Epithelial cell of proximal tubule (primary cell): Measurements from ENCODE around the gene KLHL10. TPM values are rescaled to one million over a fixed set of nuclear protein-coding genes. Genes with fewer than 3 reads are reported as not detected.

Experiments used
- DNase-seq: peaks from one replicate; pipeline ENCODE4 v3.0.0-alpha.2; 2011; ENCODE audit warnings: low read depth
- H3K4me3 ChIP-seq: 2 replicates; pipeline ENCODE4 v1.5.1; 2011; ENCODE audit warnings: low read depth, mild to moderate bottlenecking, low read length
- CTCF ChIP-seq: conservative IDR thresholded peaks from 2 replicates; pipeline ENCODE4 v1.5.1; 2012; ENCODE audit warnings: low read depth, mild to moderate bottlenecking, low read length
- total RNA-seq: library from RNA; depleted of rRNA; stranded (reverse); fragments of >200 nt; gene quantifications from 2 replicates; pipeline ENCODE4 v1.2.3, GENCODE V29; 2015

The KLHL10 gene
- total RNA-seq, 1 donor from 2014 or later, result not detected

- DNase-seq, result no peak
- H3K4me3 ChIP-seq, result no peak overlapping the region
- no peak for TF ChIP-seq CTCF
Measured at GRCh38 chr17:41892021-41892376, 54.4 kb downstream of the KLHL10 start.

DNA sequence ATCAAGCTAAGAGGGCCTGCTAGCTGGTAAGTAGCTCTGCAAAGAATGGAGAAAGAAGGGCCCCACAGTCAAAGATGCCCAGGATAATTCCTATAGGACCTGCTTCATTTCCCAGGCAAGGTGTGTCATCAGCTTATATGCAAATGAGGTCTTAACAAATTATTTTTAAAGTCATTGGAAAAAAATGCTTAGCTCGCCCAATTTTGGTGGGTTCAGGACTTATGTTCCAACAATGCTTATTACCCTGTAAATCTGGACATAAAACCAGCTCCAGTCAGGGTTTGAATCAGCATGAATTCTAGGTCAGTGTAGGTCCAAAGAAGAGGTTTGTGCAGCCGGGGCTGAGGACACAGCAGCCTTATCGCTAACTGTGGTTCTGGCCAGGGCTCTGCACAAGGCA, 55.8 kb downstream of the KLHL10 start:
- DNase-seq, result no peak
- no peak for TF ChIP-seq CTCF
- no peak overlapping the region for H3K4me3 ChIP-seq

DNA sequence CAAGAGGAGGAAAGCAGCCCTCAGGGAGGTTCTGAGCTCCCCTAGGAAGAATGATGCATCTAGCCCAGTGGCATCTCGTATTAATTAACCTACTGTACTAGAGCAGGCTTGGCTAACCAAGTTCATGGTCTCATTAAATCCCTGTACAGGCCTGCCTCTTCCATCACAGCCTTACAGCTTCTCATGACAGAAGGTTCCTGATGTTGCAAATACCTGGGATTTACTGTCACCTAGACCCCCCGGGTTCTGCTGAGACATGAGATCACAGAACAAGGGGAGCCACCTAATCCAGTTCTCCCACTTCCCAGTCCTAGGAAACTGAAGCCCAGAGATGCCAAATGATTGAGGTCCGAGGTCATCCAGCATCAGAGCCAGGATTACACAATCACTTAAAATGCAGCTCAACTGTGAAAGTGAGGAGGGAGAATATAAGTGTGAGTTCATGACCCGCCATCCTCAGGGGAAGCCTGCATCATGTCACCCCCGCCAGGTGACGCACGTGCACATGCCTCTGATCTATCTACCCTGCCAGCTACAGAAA, 57.2 kb downstream of the KLHL10 start:
- H3K4me3 ChIP-seq, result no peak overlapping the region
- peak; percentile 78 for DNase-seq
- peak; percentile 17 for TF ChIP-seq CTCF

DNA sequence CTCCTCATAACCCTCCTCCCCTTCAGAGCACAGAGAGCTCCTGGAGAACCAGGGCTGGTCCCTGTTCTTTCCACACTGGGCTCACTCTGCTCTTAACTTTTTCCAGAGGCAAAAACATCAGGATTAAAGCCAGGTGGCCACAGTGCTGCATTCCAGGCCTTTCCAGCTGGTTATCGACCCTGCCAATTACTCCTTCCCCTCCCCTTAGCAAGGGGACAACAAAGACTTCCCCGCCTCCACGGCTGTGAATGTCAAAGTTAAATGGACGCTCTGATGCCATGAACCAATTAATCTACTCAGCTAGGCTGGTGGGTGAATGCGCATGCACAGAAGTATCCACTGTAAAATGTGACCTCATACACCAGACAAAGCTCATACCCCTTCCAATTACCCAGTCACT, 58.0 kb downstream of the KLHL10 start:
- DNase-seq, result no peak
- TF ChIP-seq CTCF, result no peak
- H3K4me3 ChIP-seq, result no peak overlapping the region

DNA sequence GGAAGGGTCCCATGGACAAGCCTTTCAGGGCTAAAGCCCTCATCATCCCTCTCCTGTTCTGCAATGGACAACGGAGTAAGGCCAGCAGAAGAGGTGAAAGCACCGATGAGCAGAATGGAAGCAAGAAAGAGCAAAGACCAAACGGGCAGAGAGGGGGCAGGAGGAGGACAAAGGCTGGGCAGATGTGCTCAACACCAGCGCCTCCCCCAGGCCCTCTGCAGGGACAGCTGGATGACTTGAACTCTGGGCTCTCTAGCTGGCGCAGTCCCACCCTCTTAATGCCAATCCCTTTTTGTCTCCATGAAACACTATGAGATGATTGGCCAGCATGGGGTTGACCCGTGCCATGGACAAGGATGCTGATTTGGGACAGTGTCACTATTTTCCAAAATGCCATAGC, 59.1 kb downstream of the KLHL10 start:
- no peak for DNase-seq
- no peak overlapping the region for H3K4me3 ChIP-seq
- TF ChIP-seq CTCF, result peak; percentile 9

Other genes starting within 250 kb of the KLHL10 start
- gene KRT16, start 225.1 kb upstream of the KLHL10 start, total RNA-seq, result 2.0 and 4.3 TPM in 2 replicates
- 20.8 and 88.8 TPM in 2 replicates for gene KRT17, start 213.2 kb upstream of the KLHL10 start, total RNA-seq
- gene EIF1, start 148.9 kb upstream of the KLHL10 start, total RNA-seq, result 59.0 and 86.7 TPM in 2 replicates
- gene GAST, start 125.5 kb upstream of the KLHL10 start, total RNA-seq, result not detected in 2 replicates
- gene HAP1, start 103.2 kb upstream of the KLHL10 start, total RNA-seq, result 0.06 and 0.14 TPM in 2 replicates
- 314 and 425 TPM in 2 replicates for gene JUP, start 51.1 kb upstream of the KLHL10 start, total RNA-seq
- gene P3H4, start 25.9 kb upstream of the KLHL10 start, total RNA-seq, result 47.8 and 55.5 TPM in 2 replicates
- 106 and 143 TPM in 2 replicates for gene FKBP10, start 24.8 kb upstream of the KLHL10 start, total RNA-seq
- gene NT5C3B, start 1.6 kb upstream of the KLHL10 start, total RNA-seq, result 67.6 and 70.8 TPM in 2 replicates
- gene KLHL11, start 27.6 kb downstream of the KLHL10 start, total RNA-seq, result 12.3 and 13.8 TPM in 2 replicates
- 193 and 311 TPM in 2 replicates for gene ACLY, start 81.1 kb downstream of the KLHL10 start, total RNA-seq
- gene ODAD4, start 92.8 kb downstream of the KLHL10 start, total RNA-seq, result 0.23 and 0.29 TPM in 2 replicates
- gene CNP, start 129.0 kb downstream of the KLHL10 start, total RNA-seq, result 69.8 and 75.9 TPM in 2 replicates
- 57.6 and 66.8 TPM in 2 replicates for gene DNAJC7, start 179.6 kb downstream of the KLHL10 start, total RNA-seq
- gene NKIRAS2, start 182.3 kb downstream of the KLHL10 start, total RNA-seq, result 37.7 and 53.3 TPM in 2 replicates
- 0.07 and 0.98 TPM in 2 replicates for gene C17orf113, start 212.8 kb downstream of the KLHL10 start, total RNA-seq